Measurements from ENCODE around the gene UBE2J1. TPM values are rescaled to one million over a fixed set of nuclear protein-coding genes. Genes with fewer than 3 reads are reported as not detected.

The UBE2J1 gene
- total RNA-seq, 1 experiment from 2014 or later = 23.3 TPM

- Histone ChIP-seq H3K9me3 (ENCODE audit: control insufficient read depth in 1 of 2, insufficient read depth in 1 of 2, low read depth in 1 of 2, low read length in 2 of 2) (no peaks in the 10 kb centered on the region; a peak in 1 of 4 replicates), H3K27me3 (ENCODE audit: insufficient read depth, low read length) (no peaks in the 10 kb centered on the region), H3K4me1 (ENCODE audit: control insufficient read depth in 1 of 2, insufficient read depth in 2 of 2, low read length in 2 of 2) (peaks cover 14 to 21% of the 10 kb centered on the region in 2 experiments), H3K79me2 (ENCODE audit: insufficient read depth, low read length) (no peaks in the 10 kb centered on the region), H3K36me3 (ENCODE audit: control insufficient read depth in 1 of 2, insufficient read depth in 2 of 2, low read length in 2 of 2) (no peaks in the 10 kb centered on the region), H3K9ac (ENCODE audit: low read length) (no peak overlapping the region), H3K4me3 (replicated peaks in 1 of 2; ENCODE audit: low read depth in 1 of 2, low read length in 2 of 2) (no peak overlapping the region), H2AFZ (ENCODE audit: low read depth, low read length, poor library complexity, severe bottlenecking) (no peak overlapping the region), H3K9me2 (ENCODE audit: insufficient read depth) (no peaks in the 10 kb centered on the region), H3K4me2 (ENCODE audit: low read length) (no peak overlapping the region), H3K27ac (ENCODE audit: low read depth, low read length) (no peak overlapping the region), H4K20me1 (ENCODE audit: insufficient read depth) (no peaks in the 10 kb centered on the region)
- no TSS peak for BruUV-seq (replicated peaks)
- no peak for ATAC-seq
- CTCF ChIA-PET = no interaction called here
- RAD21 ChIA-PET (ENCODE audit: low non-redundant PET in 1 of 2, low total read pairs in 2 of 2, uncharacterized antibody in 2 of 2, unreplicated experiment in 2 of 2) = no interaction called here
- intact Hi-C loops (cut with micrococcal nuclease) = no loop called here
- TF ChIP-seq ZFX (IDR thresholded peaks at IDR 0.05) = no peak
- no peak for TF ChIP-seq REST (IDR thresholded peaks at IDR 0.05; ENCODE audit: low read depth)
- TF ChIP-seq CTCF (IDR thresholded peaks at IDR 0.05 in 2 of 3, conservative IDR thresholded peaks at IDR 0.05 in 1 of 3; ENCODE audit: borderline replicate concordance in 1 of 3, insufficient read depth in 1 of 3, low read depth in 2 of 3, low read length in 2 of 3) = no peak
- no peak for TF ChIP-seq EGR1 (IDR thresholded peaks at IDR 0.05; ENCODE audit: low read depth)
- no peak for TF ChIP-seq JUND (IDR thresholded peaks at IDR 0.05)
- TF ChIP-seq EZH2phosphoT487 (IDR thresholded peaks at IDR 0.05; ENCODE audit: borderline replicate concordance) = no peak
- TF ChIP-seq SRF (IDR thresholded peaks at IDR 0.05; ENCODE audit: low read depth) = no peak
- TF ChIP-seq ZNF274 (IDR thresholded peaks at IDR 0.05; ENCODE audit: low read depth, low read length) = no peak
- no peak for TF ChIP-seq YY1 (IDR thresholded peaks at IDR 0.05; ENCODE audit: extremely low read depth, insufficient replicate concordance, low read depth, low read length)
- TF ChIP-seq FOSL1 (IDR thresholded peaks at IDR 0.05; ENCODE audit: low read depth) = no peak
- no peak for TF ChIP-seq TCF7L2 (IDR thresholded peaks at IDR 0.05; ENCODE audit: borderline replicate concordance, extremely low read depth, insufficient read depth, insufficient read length)
- no peak for TF ChIP-seq ZBTB33 (IDR thresholded peaks at IDR 0.05; ENCODE audit: extremely low read depth, insufficient replicate concordance, low read length)
- TF ChIP-seq ELF1 (IDR thresholded peaks at IDR 0.05; ENCODE audit: borderline replicate concordance, low read depth) = no peak
- TF ChIP-seq MAX (IDR thresholded peaks at IDR 0.05) = no peak
- TF ChIP-seq CBX3 (IDR thresholded peaks at IDR 0.05; ENCODE audit: low read depth) = no peak
- TF ChIP-seq EZH2 (IDR thresholded peaks at IDR 0.05) = no peak
- no peak for TF ChIP-seq CEBPB (IDR thresholded peaks at IDR 0.05; ENCODE audit: low read depth)
- POLR2A ChIA-PET = no interaction called here
- no peak for DNase-seq (ENCODE audit: low read depth, low spot score)
These were observed 49.6 kb downstream of the UBE2J1 start for GRCh38 chr6:89302936-89303335.
